HG03175 (cell line): ENCODE data around the gene RIPOR3.
"Not testable (repeated sequence)": the region's sequence is repeated elsewhere in the genome, so short reads cannot be mapped to it uniquely, and the experiment has no call there.

Source experiments
- ATAC-seq: cut with Tn5 transposase; IDR thresholded peaks from one replicate; pipeline ENCODE4 v1.9.1; 2021; ENCODE audit warnings: mild to moderate bottlenecking, moderate library complexity; ENCODE audit not compliant: unreplicated experiment

The RIPOR3 gene

DNA sequence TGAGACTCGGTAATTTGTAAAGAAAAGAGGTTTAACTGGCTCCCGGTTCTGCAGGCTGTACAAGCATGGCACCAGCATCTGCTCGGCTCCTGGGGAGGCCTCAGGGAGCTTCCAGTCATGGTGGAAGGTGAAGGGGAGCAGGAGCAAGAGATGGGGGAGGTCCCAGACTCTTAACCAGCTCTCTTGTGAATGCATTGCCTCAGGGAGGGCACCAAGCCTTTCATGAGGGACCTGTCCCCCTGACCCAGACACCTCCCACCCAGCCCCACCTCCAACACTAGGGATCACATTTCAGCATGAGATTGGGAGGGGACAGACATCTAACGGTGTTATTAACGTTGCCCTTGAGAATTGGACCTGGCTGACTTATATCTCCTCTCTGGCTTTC, 112.6 kb downstream of the RIPOR3 start:
- no peak for ATAC-seq

DNA sequence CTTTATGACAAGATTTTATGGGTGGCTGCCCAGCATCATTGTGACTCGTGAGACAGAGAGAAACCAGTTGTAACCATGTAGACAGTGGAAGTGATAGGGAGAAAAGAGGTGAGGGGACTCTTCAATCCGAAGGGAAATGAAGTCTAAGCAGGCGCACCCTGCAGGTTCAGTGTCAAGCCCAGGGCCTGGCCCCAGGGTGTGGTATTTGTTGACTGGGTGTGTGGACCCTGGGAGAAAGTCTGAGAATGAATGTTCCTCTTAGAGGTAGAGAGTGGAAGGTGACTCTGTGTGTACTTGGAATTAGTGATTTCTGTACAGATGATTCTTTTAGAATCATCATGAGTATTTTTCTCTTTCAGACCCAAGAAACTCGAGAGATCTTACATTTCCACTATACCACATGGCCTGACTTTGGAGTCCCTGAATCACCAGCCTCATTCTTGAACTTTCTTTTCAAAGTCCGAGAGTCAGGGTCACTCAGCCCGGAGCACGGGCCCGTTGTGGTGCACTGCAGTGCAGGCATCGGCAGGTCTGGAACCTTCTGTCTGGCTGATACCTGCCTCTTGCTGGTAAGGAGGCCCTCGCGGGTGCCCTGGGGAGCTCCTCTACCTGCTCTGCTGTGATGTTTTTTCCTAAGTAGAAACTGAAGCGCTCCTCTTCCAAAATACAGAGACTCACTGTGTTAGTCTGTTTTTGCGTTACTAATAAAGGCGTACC, 113.1 kb downstream of the RIPOR3 start:
- ATAC-seq, result no peak

DNA sequence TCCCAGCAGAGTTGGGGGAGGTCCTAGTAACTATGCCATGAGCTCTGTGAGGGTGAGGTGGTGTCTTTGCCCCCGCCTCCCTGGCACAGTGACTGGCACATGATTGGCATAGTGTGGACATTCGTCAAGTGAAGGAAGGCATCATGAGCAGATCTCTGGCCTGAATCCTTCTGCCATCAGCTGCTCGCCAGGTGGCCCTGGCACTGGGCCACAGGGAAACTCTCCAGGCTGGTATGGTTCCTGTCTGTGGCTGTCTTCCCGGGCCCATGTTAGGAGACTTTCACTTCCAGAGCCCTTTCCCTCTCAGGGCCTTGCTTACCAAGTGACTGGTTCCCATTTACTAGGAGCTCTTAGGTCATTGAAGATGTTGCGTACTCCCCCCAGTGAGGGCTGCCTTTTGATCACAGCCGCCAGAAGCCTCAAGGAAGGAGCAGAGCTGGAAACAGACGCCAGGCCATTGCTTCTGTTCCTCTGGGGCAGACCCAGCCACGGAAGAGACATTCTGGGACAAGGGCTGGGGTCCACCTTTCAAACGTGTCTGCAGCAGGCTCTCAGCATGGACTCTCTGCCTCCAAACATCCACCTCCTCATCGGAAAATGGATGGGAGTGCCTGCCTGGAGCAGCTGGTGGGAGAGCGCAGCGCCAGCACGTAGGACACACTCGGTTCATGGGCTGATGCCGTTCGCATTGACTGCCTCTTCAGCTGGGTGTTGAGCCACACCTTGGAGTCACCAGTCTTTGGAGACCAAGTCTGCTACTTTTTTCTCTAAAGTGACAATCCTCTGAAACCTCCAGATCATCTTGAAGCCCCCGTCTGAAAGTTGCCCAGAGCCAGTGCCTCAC, 113.9 kb downstream of the RIPOR3 start:
- no peak for ATAC-seq

DNA sequence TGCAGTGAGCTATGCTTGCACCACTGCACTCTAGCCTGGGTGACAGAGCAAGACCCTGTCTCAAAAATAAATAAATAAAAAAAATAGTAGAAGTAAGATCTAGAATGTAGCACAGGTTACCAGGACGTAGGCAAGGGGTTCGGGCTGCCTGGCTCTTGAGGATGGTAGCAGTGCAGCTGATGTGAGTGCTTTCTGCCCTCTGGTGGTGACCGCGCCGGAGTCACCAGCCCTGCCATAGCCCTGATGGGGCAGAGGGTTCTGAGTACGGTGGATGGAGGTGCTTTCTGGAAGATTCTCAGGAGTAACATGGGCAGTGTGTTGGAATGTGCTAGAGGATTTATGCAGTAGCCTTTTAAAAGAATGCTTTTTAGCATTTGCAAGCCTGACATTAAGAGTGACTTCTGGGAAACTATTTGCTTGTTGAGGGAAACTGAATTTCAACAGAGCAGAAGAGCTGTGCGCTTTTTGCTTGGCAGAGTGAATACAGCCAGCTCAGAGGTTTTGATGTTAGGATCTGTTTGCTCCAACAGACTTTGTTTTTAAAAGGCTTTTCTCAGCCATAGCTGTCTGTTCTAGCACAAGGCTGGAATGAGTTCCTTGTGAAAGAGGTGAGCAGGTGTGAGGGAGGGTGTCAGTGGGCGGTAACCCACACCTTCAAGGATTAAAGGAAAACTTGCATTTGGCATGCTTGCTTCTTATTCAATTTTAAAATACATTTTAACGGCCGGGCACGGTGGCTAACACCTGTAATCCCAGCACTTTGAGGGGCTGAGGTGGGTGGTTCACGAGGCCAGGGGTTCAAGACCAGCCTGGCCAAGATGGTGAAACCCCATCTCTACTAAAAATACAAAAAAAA, 115.2 kb downstream of the RIPOR3 start:
- peak; percentile 59 for ATAC-seq

DNA sequence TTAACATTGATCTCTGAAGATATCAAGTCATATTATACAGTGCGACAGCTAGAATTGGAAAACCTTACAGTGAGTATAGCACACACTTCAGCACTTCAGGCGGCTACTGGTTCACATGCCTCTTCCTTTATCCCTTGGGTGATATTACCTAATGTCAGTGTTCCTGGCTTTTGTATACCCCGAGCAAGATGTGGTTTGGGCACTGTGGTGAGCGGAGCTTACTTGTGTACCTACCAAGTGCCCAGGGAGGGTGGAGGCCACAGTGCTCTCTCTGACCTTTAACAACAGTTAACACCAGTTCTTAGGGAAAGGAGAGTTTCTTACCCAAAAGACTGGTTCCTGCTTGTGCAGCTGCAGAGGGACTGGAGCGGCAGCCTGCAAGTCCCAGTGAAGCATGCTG, 116.8 kb downstream of the RIPOR3 start:
- ATAC-seq, result no peak

DNA sequence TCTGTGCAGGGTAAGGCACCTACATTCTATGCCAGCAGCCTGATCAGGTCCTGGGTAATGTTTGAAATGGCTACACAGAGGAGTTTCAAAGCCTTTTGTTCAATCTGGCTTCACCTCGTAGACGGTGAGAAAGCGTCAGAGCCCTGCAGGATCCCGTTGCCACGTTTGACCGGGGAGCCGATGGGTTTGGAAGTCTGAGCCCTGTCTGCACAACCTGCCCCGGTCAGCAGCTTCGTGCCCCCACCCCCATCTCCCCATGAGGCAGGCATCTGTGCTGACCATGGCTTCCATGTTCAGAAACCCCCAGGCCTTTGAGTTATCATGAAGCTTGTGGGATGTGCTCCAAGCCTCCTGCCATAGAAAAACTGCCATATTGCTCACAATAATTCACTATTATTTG, 117.2 kb downstream of the RIPOR3 start:
- no peak for ATAC-seq

DNA sequence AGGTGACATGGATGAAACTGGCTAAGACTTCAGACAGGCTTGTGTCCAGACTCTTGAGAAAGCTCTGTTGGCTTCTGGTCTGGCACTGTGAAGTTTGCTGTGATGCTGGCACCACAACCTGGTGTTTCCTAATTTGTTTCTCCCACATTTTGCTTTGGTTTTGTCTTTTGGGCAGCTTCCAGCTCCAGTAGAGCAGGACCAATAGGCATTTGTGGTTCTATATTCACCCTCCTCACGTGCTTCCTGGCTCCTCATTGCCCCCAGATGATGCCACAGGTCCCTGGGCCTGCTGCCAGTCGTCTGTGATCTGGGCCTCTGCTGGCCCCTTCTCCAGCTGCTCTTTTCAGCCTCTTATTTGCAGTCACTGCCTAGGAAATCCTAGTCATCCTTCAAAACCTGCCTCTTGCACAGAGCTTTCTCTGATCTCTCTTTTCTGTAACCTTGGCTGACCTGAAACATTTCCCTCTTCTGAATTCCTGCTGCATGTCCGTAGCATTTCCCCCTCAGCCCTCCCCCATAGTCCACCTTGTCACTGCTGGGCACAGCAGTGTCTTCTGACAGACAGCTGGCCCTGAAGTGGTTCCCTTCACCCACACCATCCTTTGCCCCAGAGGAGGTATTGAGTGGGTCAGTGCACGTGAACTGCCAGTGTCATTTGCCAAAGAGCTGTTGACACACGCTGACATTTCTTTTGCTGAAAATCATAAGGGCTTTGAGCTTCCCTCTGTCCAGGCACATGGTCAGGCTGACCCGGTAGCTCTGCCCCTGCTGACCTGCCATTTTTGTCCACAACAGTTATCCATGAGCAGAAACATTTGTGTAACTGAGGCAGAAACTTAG, 118.2 kb downstream of the RIPOR3 start:
- ATAC-seq, result no peak

DNA sequence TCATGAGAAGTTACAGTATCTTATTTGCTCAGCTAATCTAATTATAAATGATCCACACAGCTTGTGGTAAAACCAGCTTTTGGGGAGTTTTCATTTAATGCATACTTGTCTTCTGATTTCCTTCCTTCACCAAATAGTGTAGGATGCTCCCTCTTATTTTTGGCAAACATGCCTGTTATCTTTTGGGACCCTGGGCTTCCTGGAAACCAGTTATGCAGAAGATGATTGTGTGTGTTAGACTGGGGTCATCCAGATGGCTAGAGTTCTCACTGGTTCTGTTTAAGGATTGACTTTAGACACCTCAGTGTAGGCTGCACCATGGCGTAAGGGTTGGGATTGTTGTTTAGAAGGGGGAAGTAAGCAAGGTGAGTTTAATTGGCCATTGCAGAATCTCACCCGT, 119.9 kb downstream of the RIPOR3 start:
- no peak for ATAC-seq

DNA sequence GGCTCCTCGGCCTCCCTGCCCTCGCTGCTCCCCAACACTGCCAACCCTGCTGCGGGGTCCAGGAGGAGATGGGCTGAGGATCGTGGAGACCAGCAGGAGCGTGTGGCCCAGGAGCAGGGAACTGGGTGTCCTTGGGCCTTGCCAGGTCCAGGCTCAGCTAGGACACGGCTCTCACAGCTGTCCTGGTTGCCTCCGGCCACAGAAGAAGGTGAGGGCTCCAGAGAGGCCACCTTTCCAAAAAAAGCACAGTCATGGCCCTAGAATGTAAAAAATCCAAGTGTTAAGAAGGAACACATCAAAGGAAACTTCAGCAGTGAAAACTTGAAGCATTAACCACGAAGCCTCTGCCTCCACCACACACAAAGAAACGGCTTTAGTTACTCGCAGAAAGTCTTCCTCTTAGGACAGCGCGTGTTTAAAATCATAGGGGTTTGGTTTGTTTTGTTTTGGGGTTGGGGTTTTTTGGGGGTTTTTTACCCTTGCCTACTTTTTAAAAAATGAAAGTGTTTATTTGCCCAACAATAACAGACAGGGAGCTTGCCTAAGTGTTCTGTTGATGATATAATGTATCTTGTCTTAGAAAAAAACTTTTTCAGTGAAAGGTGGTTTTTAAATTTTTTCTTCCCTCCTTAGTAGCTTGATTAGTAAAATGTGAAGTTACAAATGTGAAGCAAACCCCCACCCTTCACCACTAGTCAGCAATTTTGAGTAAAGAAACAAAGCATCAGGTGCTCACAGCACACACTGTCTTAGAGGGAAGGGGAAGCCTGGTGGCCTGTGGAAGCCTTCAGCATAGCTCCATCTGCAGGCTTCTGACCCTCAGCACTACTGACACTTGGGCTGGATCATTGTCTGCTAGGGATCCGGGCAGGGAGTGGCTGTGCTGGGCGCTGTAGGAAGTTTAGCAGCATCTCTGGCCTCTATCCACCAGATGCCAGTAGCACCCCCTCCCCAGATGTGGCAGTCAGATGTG, 121.2 kb downstream of the RIPOR3 start:
- no peak for ATAC-seq

DNA sequence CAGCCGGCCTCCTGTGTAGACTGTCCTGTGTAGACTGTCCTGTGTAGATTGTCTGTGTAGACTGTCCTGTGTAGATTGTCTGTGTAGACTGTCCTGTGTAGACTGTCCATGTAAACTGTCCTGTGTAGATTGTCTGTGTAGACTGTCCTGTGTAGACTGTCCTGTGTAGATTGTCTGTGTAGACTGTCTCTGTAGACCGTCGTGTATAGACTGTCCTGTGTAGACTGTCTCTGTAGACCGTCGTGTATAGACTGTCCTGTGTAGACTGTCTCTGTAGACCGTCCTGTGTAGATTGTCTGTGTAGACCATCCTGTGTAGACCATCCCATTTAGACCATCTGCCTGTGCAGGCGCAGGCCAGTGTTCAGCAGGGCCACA, 121.9 kb downstream of the RIPOR3 start:
- ATAC-seq, result not testable (repeated sequence)

DNA sequence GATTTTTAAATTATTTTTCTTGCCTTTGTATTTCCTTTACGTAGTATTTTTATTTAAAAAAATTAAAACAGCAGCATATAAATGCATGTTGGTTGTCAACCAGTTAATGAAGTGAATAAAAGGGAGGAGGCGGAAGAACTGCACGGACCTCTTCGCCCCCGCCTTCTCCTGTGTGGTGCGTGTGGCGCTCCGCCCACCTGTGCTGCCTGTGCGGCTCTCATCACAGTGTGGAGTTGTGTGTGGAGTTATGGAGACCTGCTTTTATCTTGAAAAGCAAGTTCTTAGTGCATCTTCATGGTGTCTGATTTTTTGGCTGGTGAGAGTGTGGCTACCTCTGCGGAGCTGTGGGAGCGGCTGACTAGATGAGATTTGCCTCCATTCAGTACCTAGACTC, 122.8 kb downstream of the RIPOR3 start:
- no peak for ATAC-seq

DNA sequence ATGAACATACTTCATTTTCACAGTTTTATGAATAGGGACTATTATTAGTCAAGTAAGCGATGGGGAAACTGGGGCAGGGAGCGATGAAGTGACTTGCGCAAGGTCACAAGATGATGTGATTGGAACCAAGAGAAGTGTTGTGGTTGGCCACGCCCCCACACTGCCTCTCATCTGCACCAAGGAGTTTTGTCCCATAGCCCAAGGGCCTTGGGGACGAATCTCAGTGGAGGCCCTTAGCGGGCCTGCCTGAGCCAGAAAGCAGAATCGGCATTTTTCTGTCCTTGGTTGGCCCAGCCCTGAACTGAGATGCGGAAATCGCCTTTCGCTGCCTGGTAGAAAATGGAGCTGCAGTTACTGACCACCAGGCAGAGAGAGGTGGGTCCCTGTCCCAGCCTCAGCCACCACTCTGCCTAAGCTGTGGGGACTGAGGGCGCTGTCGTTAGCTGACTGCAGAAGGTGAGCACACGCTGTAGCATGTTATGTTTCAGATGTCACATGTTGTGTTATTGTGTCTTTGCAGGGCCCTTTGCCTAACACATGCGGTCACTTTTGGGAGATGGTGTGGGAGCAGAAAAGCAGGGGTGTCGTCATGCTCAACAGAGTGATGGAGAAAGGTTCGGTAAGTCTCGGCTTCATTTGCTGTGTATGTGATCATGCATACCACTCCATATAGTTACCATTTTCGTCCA, 123.3 kb downstream of the RIPOR3 start:
- no peak for ATAC-seq

DNA sequence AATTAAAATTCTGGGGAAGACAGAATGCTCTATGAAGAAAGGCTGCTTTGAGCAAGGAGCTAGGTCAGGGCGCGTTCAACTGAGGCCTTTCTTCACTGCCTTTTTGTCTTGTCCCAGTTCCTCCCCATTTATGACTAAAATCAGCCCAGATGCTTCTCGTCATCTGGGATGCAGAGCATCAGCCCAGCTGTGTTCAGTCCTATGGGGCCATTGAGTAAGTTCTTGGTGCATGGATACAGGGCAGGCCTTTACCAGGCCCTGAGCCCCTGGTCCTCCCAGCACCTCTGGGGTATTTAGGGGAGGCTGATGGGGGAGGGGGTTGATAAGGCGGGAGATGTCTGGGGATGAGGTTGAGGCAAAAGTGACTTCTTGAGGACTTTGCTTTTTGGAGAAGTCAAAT, 125.5 kb downstream of the RIPOR3 start:
- ATAC-seq, result no peak

DNA sequence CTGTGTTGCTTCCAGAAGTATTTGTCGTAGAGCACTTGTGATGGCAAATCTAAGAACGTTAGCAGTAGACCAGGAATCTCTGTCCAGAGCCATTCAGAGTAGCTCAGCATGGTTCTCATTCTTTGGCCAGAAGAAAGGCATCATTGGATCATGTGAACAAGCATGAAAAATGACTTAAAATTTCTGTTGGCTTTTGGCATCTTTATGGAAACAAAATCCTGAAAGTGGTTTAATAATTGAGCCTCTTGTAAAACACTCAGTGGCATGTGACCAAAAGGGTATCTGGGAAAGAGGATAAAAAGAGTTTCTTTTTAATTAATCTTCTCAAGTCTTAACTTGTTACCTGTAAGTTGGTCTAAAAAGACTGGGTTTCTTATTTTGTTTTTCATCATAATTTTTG, 126.0 kb downstream of the RIPOR3 start:
- ATAC-seq, result no peak

DNA sequence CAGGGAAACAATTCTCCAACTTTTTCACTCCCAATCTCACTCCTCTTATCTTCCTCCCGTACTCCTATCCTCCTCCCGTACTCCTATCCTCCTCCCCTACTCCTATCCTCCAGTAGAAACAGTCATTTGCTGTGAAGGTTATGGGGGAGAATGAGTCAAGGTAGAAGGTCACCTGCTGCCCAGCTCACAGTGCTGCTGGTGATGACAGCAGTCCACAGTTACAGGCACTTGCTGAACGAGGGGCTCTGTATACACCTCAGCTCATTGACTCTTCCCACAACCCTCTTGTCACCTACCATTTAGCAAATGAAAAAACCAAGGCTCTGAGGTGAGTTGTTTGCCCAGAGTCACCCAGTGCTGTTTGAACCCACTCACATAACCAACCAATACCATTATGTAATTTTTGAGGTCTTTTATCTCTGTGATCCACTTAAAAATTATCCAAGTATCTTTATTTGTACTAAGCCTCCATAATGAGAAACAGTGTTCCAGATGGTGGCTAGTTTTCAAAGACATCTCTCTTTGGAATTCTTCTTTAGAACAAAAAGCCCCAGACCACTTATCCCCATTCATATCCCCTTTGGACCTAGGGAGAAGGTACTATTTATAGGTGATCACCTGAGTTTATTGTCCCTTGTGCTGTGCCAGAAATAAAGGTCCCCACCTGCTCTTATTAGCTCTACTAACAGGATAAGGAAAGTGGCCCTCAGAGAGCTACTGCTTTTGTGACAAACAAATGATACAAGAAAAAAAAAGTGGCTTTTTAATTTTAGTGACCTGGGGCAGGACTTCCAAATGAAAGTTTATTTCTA, 128.0 kb downstream of the RIPOR3 start:
- ATAC-seq, result no peak

DNA sequence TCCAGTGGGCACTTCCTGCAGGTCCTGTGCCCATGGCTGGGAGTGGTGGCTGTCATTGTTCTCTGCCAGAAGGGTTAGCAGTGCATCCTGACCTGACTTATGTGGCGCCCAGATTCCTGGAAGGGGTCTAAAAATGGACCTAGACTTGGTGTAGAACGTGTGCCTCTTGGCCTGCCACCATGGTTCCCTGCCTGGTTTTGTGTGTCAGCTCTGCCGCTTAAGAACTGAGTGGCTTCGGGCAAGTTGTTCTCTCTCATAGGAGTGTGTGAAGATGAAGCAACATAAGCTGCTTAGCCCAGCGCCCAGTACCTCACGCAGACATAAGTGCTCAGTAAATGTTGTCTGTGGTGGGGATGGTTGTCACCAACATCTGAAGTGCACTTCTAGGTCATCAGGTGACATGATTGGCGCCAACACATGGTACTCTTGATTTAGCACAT, 129.1 kb downstream of the RIPOR3 start:
- no peak for ATAC-seq

DNA sequence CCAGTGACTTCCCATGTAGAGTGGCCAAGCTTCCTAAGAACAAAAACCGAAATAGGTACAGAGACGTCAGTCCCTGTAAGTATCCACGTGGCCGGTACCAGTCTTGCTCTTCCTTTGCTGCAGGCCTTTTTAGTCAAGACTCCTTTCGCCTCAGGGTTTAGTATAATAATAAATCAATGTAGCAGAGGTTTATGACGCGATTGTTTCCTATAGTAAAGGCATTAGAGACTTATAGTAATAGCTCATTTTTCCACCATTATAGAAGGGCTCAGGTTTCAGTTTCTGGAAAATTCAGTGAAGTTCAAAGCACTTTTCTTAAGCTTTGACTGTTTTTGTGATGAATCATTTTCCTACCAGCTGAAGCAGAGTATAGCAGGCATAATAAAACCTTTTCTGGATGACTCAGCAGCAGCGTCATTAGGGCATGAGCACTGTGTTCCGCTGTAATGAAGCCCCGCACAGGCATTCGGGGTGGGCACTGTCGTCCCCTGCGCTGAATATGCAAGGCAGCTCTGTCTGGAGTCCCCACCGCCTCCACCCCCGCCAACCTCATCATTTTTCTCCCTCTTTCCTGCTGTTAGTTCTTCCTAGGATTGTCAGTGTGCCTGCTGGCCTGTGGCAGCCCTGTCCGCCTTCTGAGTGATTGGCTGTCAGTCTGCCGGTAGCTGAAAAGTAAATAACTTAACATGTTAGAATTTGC, 129.8 kb downstream of the RIPOR3 start:
- ATAC-seq, result no peak
